Mucosa of descending colon (tissue), 3 donors: Measurements from ENCODE around the gene ERC2. TPM values are rescaled to one million over a fixed set of nuclear protein-coding genes. Genes with fewer than 3 reads are reported as not detected.

Experiments
- ATAC-seq: fragments of 200-7000 bp; cut with Tn5 transposase; one replicate; pipeline ENCODE4 v1.9.1; 2020; ENCODE audit warnings: mild to moderate bottlenecking, moderate library complexity
- DNase-seq, 3 donors: peaks; one replicate each; pipeline ENCODE4 v3.0.0-alpha.2; 2020
- H3K36me3 ChIP-seq: fragments of 200-600 bp; one replicate; pipeline ENCODE4 v1.8.0; 2021; ENCODE audit warnings: low read depth, mild to moderate bottlenecking
- H3K4me1 ChIP-seq: fragments of 200-600 bp; one replicate; pipeline ENCODE4 v1.8.0; 2021; ENCODE audit warnings: low read depth, mild to moderate bottlenecking
- H3K4me3 ChIP-seq: fragments of 200-600 bp; one replicate; pipeline ENCODE4 v1.8.0; 2021; ENCODE audit warnings: mild to moderate bottlenecking
- H3K9me3 ChIP-seq: fragments of 200-600 bp; one replicate; pipeline ENCODE4 v1.8.0; 2021; ENCODE audit warnings: mild to moderate bottlenecking
- CTCF ChIP-seq: fragments of 200-600 bp; IDR thresholded peaks from one replicate; pipeline ENCODE4 v1.8.0; 2022; ENCODE audit warnings: antibody characterized with exemption, mild to moderate bottlenecking
- intact Hi-C, 2 donors: fragments of 100-400 bp; cut with DNase I in 1 of 2; cut with micrococcal nuclease in 1 of 2; formaldehyde crosslinking; loops; one replicate each; pipeline versions ENCODE4 v1.11.0 to v1.11.1; 2022; cut with DNase I, micrococcal nuclease
- total RNA-seq, 3 donors: library from RNA; stranded (reverse); fragmentation: NEBNext Ultra II Directional in 2 of 3; extraction: Animal tissue kit (Norgen Biotek cat#: 25700) in 2 of 3; gene quantifications; one replicate each; pipeline versions ENCODE4 v1.2.1 to v1.2.4, GENCODE V29; 2021 to 2023
- donor health status: DM: no; HTN: no; CAD: no; lungs with moderate emphysema.
- donor health status: DM: no; HTN: no; CAD: no.
- donor health status: DM: no; HTN: yes; CAD: no.

ERC2 gene
- total RNA-seq, 3 donors from 2014 or later = 0.06 to 1.8 (median 0.43) TPM

- no peak for DNase-seq
Observed at GRCh38 chr3:56229311-56229710, 239.0 kb downstream of the ERC2 start.

GRCh38 chr3:56222866-56223265 is 245.4 kb downstream of the ERC2 start:
- intact Hi-C loops = no loop called here
- Histone ChIP-seq H3K4me3 (no peak overlapping the region), H3K4me1 (no peaks in the 10 kb centered on the region), H3K36me3 (no peaks in the 10 kb centered on the region), H3K9me3 (no peaks in the 10 kb centered on the region)
- TF ChIP-seq CTCF = no peak
- ATAC-seq (no peak), DNase-seq (no peak)

More at GRCh38 chr3:56229311-56229710, 239.0 kb downstream of the ERC2 start:
- no peak for TF ChIP-seq CTCF
- Histone ChIP-seq H3K4me3 (no peak overlapping the region), H3K9me3 (no peaks in the 10 kb centered on the region), H3K4me1 (no peaks in the 10 kb centered on the region), H3K36me3 (no peaks in the 10 kb centered on the region)
- ATAC-seq = no peak
- intact Hi-C loops = no loop called here

GRCh38 chr3:56219894-56220805 is 248.1 kb downstream of the ERC2 start:
- DNase-seq (no peak), ATAC-seq (no peak)
- intact Hi-C loops = no loop called here
- H3K9me3 ChIP-seq = no peaks in the 10 kb centered on the region
- H3K4me3 ChIP-seq = no peak overlapping the region
- H3K4me1 ChIP-seq = no peaks in the 10 kb centered on the region
- TF ChIP-seq CTCF = no peak
- H3K36me3 ChIP-seq = no peaks in the 10 kb centered on the region

- DNase-seq (no peak), ATAC-seq (no peak)
- H3K4me3 ChIP-seq = no peak overlapping the region
- TF ChIP-seq CTCF = no peak
- H3K9me3 ChIP-seq = peaks cover 6% of the 10 kb centered on the region
- H3K36me3 ChIP-seq = no peaks in the 10 kb centered on the region
- no peaks in the 10 kb centered on the region for H3K4me1 ChIP-seq
- intact Hi-C loops = no loop called here
Observed at GRCh38 chr3:56209982-56210751, 258.1 kb downstream of the ERC2 start.

- Histone ChIP-seq H3K9me3 (peaks cover 3% of the 10 kb centered on the region), H3K4me1 (no peaks in the 10 kb centered on the region), H3K4me3 (no peak overlapping the region), H3K36me3 (no peaks in the 10 kb centered on the region)
- DNase-seq = no peak
- intact Hi-C loops = no loop called here
- TF ChIP-seq CTCF = no peak
- no peak for ATAC-seq
Observed at GRCh38 chr3:56207922-56208321, 260.3 kb downstream of the ERC2 start.
